Stromal cell of bone marrow (primary cell): ENCODE measurements around the gene PDLIM4.

Experiments used
- DNase-seq: peaks from one replicate; pipeline ENCODE4 v3.0.0-alpha.2; 2012; ENCODE audit warnings: low read depth

PDLIM4 gene

GRCh38 chr5:132253452-132254320, 3.8 kb upstream of the PDLIM4 start:
- no peak for DNase-seq

GRCh38 chr5:132254321-132254977, 3.0 kb upstream of the PDLIM4 start:
- no peak for DNase-seq

GRCh38 chr5:132256086-132256782, 1.3 kb upstream of the PDLIM4 start:
- DNase-seq, result no peak

GRCh38 chr5:132256783-132257130, 739 bp upstream of the PDLIM4 start:
- no peak for DNase-seq

- DNase-seq, result peak; percentile 48
Observed at GRCh38 chr5:132258102-132259068, 889 bp downstream of the PDLIM4 start.

GRCh38 chr5:132259069-132259851, 1.8 kb downstream of the PDLIM4 start:
- DNase-seq, result peak; percentile 80

- DNase-seq, result no peak
Observed at GRCh38 chr5:132260051-132260450, 2.6 kb downstream of the PDLIM4 start.

GRCh38 chr5:132260714-132261551, 3.4 kb downstream of the PDLIM4 start:
- DNase-seq, result peak; percentile 71

GRCh38 chr5:132261881-132262845, 4.7 kb downstream of the PDLIM4 start:
- no peak for DNase-seq

GRCh38 chr5:132262882-132263547, 5.5 kb downstream of the PDLIM4 start:
- DNase-seq, result no peak

- peak; percentile 97 for DNase-seq
Observed at GRCh38 chr5:132263548-132264261, 6.2 kb downstream of the PDLIM4 start.

GRCh38 chr5:132264546-132265335, 7.2 kb downstream of the PDLIM4 start:
- DNase-seq, result no peak

- DNase-seq, result peak; percentile 97
Observed at GRCh38 chr5:132265336-132266030, 8.0 kb downstream of the PDLIM4 start.

GRCh38 chr5:132266031-132266835, 8.7 kb downstream of the PDLIM4 start:
- no peak for DNase-seq

- no peak for DNase-seq
Observed at GRCh38 chr5:132266836-132267160, 9.3 kb downstream of the PDLIM4 start.
